Panc1 (cell line): Measurements from ENCODE around the gene GLIPR2. TPM values are rescaled to one million over a fixed set of nuclear protein-coding genes. Genes with fewer than 3 reads are reported as not detected.

Experiments used
- ATAC-seq: fragments of 200-7000 bp; cut with Tn5 transposase; 2 replicates; pipeline ENCODE4 v1.9.1; 2020; ENCODE audit warnings: mild to moderate bottlenecking, moderate library complexity
- BruUV-seq: library from RNA; stranded (reverse); fragments of 400-500 nt; replicated peaks from 2 replicates; lab custom pipeline; 2021; lab: Mats Ljungman, UMichigan
- CTCF ChIA-PET: fragments of 300-600 bp; sonication (Branson Sonifier 250); formaldehyde crosslinking; loops from one replicate; lab custom pipeline; 2022; ENCODE audit warnings: antibody characterized with exemption; lab: Charles Lee
- POLR2A ChIA-PET: fragments of 300-600 bp; sonication (Branson Sonifier 250); formaldehyde crosslinking; loops from one replicate; lab custom pipeline; 2022; ENCODE audit warnings: antibody characterized with exemption; lab: Charles Lee
- DNase-seq: peaks from one replicate; pipeline ENCODE4 v3.0.0-alpha.2; 2010; ENCODE audit warnings: low read depth, low spot score
- H3K27ac ChIP-seq: 2 replicates; pipeline ENCODE4 v1.5.1; 2011; ENCODE audit warnings: mild to moderate bottlenecking, low read length, inconsistent platforms
- H3K27me3 ChIP-seq: fragments of 200-500 bp; sonication (Bioruptor generic); 2 replicates; pipeline ENCODE4 v1.6.0; 2014; ENCODE audit warnings: low read length, inconsistent platforms; ENCODE audit not compliant: control insufficient read depth, insufficient read depth
- H3K36me3 ChIP-seq: fragments of 200-500 bp; sonication (Bioruptor generic); 2 replicates; pipeline ENCODE4 v1.5.1; 2014; ENCODE audit warnings: inconsistent platforms, mild to moderate bottlenecking, low read length, moderate library complexity; ENCODE audit not compliant: control insufficient read depth, insufficient read depth
- H3K4me1 ChIP-seq: 2 replicates; pipeline ENCODE4 v1.5.1; 2011; ENCODE audit warnings: inconsistent platforms, mild to moderate bottlenecking, low read length, moderate library complexity; ENCODE audit not compliant: control insufficient read depth, insufficient read depth
- H3K4me3 ChIP-seq, 2 experiments: 2 replicates each; pipeline ENCODE4 v1.5.1; 2011 to 2012; ENCODE audit warnings: low read depth in 2 of 2, low read length in 2 of 2, mild to moderate bottlenecking in 2 of 2, inconsistent platforms in 1 of 2, moderate library complexity in 1 of 2
- H3K9me3 ChIP-seq: fragments of 200-500 bp; sonication (Bioruptor generic); 2 replicates; pipeline ENCODE4 v1.5.1; 2014; ENCODE audit warnings: low read depth, mild to moderate bottlenecking, inconsistent platforms, low read length, moderate library complexity; ENCODE audit not compliant: control insufficient read depth, insufficient read depth
- CTCF ChIP-seq: fragments of 450-650 bp; IDR thresholded peaks from 2 replicates; pipeline ENCODE4 v1.5.1; 2017; ENCODE audit warnings: mild to moderate bottlenecking
- POLR2AphosphoS5 ChIP-seq: IDR thresholded peaks from 2 replicates; pipeline ENCODE4 v1.6.1; 2012; ENCODE audit warnings: mild to moderate bottlenecking, low read depth, low read length, moderate library complexity
- SIN3A ChIP-seq: IDR thresholded peaks from 2 replicates; pipeline ENCODE4 v1.6.1; 2012; ENCODE audit warnings: low read depth, mild to moderate bottlenecking, low read length, moderate library complexity, borderline replicate concordance; ENCODE audit not compliant: insufficient read depth
- TCF7L2 ChIP-seq: IDR thresholded peaks from 2 replicates; pipeline ENCODE4 v1.6.1; 2011; ENCODE audit warnings: mild to moderate bottlenecking, low read depth, low read length, inconsistent platforms
- in situ Hi-C: cut with HindIII; loops from 2 replicates; pipeline ENCODE4 v1.10.0; 2016; ENCODE audit warnings: low sequenced_read_pairs, low pct_unique_long_range_greater_than_20kb
- intact Hi-C: fragments of 100-400 bp; cut with micrococcal nuclease; formaldehyde crosslinking; loops from one replicate; pipeline ENCODE4 v1.10.0; 2022; ENCODE audit not compliant: unreplicated experiment
- total RNA-seq: library from RNA; stranded (reverse); gene quantifications from one replicate; pipeline ENCODE4 v1.2.1, GENCODE V29; 2021; ENCODE audit not compliant: unreplicated experiment
- TF ChIP-seq, protein P1 (sequence below), 2 experiments: IDR thresholded peaks; 2 replicates each; pipeline ENCODE4 v1.6.1; 2011 to 2012; ENCODE audit warnings: low read depth in 2 of 2, control low read depth in 1 of 2, low read length in 1 of 2, mild to moderate bottlenecking in 1 of 2, moderate library complexity in 1 of 2; ENCODE audit not compliant: insufficient read depth in 1 of 2

Gene GLIPR2
- total RNA-seq, 1 experiment from 2014 or later = 4.9 TPM

GRCh38 chr9:36134761-36135505 lies 1.6 kb upstream of the GLIPR2 start:
- Histone ChIP-seq H3K36me3 (no peaks in the 10 kb centered on the region), H3K4me1 (peaks cover 10% of the 10 kb centered on the region), H3K27me3 (peaks cover 11% of the 10 kb centered on the region), H3K4me3 (no peak overlapping the region), H3K9me3 (no peaks in the 10 kb centered on the region), H3K27ac (no peak overlapping the region)
- intact Hi-C loops (no loop called here), in situ Hi-C loops (no loop called here)
- ChIA-PET CTCF (no interaction called here), POLR2A (no interaction called here)
- no TSS peak for BruUV-seq
- no peak for DNase-seq
- no peak for ATAC-seq
- TF ChIP-seq, protein P1, sequence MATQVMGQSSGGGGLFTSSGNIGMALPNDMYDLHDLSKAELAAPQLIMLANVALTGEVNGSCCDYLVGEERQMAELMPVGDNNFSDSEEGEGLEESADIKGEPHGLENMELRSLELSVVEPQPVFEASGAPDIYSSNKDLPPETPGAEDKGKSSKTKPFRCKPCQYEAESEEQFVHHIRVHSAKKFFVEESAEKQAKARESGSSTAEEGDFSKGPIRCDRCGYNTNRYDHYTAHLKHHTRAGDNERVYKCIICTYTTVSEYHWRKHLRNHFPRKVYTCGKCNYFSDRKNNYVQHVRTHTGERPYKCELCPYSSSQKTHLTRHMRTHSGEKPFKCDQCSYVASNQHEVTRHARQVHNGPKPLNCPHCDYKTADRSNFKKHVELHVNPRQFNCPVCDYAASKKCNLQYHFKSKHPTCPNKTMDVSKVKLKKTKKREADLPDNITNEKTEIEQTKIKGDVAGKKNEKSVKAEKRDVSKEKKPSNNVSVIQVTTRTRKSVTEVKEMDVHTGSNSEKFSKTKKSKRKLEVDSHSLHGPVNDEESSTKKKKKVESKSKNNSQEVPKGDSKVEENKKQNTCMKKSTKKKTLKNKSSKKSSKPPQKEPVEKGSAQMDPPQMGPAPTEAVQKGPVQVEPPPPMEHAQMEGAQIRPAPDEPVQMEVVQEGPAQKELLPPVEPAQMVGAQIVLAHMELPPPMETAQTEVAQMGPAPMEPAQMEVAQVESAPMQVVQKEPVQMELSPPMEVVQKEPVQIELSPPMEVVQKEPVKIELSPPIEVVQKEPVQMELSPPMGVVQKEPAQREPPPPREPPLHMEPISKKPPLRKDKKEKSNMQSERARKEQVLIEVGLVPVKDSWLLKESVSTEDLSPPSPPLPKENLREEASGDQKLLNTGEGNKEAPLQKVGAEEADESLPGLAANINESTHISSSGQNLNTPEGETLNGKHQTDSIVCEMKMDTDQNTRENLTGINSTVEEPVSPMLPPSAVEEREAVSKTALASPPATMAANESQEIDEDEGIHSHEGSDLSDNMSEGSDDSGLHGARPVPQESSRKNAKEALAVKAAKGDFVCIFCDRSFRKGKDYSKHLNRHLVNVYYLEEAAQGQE (IDR thresholded peaks at IDR 0.05; ENCODE audit: insufficient read depth in 1 of 2, low read depth in 2 of 2, low read length in 1 of 2) = no peak
- no peak for TF ChIP-seq POLR2AphosphoS5
- no peak for TF ChIP-seq TCF7L2
- TF ChIP-seq CTCF = no peak
- TF ChIP-seq SIN3A = no peak

DNA sequence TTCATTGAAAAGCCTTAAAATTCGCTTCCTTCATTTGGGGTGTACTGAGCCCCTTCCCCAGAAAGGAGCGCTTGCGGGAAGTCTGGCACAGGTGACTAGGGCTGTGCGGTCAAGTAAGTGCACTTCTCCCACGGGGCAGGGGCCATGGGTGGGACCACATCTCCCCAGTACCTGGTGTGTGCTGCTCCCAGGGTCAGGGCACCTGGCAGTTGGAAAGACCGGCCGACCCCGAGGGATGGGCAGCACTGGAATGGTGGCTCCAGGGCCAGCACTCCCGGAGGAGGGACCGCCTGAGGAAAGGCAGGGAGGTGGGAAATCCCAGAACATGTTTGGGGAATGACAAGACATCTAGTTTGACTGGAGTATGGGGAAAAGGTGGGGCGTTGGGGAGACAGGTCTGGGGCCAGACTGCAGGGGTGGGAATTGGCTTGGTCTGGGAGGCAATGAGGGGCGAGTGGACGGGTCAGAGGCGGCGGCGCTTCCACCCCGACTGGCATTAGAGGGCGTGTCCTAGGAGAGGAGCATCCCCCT lies 727 bp upstream of the GLIPR2 start:
- peak; percentile 67 for ATAC-seq
- H3K4me1 ChIP-seq = peaks cover 10% of the 10 kb centered on the region
- no peaks in the 10 kb centered on the region for H3K9me3 ChIP-seq
- intact Hi-C loops (no loop called here), in situ Hi-C loops (no loop called here)
- CTCF ChIA-PET = no interaction called here
- peaks cover 11% of the 10 kb centered on the region for H3K27me3 ChIP-seq
- no TSS peak for BruUV-seq
- H3K27ac ChIP-seq = no peak overlapping the region
- TF ChIP-seq POLR2AphosphoS5 (no peak), TCF7L2 (no peak), SIN3A (no peak), CTCF (no peak)
- TF ChIP-seq, protein P1 (IDR thresholded peaks at IDR 0.05; ENCODE audit: insufficient read depth in 1 of 2, low read depth in 2 of 2, low read length in 1 of 2) = no peak
- DNase-seq = no peak
- H3K36me3 ChIP-seq = no peaks in the 10 kb centered on the region
- POLR2A ChIA-PET = no interaction called here
- H3K4me3 ChIP-seq = peak overlapping the region; percentile 49 to 61
